ENCODE results near the gene MAF. TPM values are rescaled to one million over a fixed set of nuclear protein-coding genes. Genes with fewer than 3 reads are reported as not detected.

MAF gene
- polyA plus RNA-seq, 3 donors, result 50.0 to 55.7 (median 55.5) TPM

DNA sequence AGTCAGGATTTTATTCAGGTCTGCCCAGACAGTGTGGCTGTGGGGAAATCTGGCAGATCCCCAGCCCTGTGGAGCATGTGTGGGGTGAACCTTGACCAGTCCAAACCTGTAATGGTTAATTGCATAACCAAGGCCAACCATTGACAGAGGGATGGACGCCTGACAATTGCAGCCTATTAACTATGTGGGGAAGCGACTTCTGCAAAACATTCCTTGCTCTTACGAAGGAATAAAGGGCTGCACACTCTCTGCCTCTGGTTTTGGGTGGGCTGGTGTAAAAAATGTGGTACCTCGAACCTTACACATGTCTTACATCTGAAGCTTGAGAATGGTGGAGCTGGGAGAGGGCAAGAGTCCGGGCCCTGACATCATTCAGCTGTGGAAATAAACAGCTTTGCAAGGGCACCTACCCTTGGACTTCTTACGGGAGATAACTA is 35.8 kb downstream of the MAF start:
- DNase-seq (ENCODE audit: extremely low read depth in 1 of 11, low read depth in 9 of 11, low spot score in 4 of 11), result no peak

GRCh38 chr16:79563921-79564320 is 36.6 kb downstream of the MAF start:
- DNase-seq (ENCODE audit: extremely low read depth in 1 of 11, low read depth in 9 of 11, low spot score in 4 of 11), result no peak

- no peak for DNase-seq (ENCODE audit: extremely low read depth in 1 of 11, low read depth in 9 of 11, low spot score in 4 of 11)
Measured at GRCh38 chr16:79562166-79562823, 38.2 kb downstream of the MAF start.

DNA sequence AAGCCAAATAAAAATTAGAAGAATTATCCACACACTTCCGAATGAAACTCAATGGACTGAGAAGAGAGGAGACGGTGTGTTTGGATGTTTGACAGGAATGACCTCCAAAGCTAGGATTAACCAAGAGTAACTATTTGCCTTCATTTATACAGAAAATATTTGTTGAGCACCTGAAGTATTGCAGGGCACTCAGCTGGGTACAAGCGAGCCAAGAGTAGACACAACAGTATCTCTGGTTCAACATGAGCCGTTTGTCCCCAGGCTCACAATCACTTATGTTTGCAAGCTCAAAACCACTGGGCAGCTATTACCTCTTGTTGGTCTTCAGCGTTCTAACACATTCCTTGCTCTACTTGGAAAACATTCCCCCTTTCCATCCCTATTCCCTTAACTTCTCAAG is 38.8 kb downstream of the MAF start:
- DNase-seq (ENCODE audit: extremely low read depth in 1 of 11, low read depth in 9 of 11, low spot score in 4 of 11), result no peak

DNA sequence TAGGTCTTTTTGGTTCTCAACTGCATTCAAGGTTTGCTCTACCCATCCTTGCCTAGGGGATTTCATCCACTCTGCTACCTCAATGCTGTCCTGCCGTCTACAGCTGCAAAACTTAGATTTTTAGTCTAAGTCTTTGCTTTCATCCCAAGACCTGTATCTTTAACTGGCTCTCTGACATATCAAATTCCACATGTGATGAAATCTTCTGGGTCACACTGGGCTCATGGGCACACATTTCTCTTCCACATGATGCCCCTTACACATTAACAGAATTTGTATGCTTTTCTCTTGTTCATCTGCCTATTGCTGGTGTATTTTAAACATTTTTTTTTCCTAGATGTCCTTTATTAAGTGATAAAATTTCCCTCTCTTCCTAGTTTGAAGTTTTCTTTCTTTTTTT is 39.6 kb downstream of the MAF start:
- DNase-seq (ENCODE audit: extremely low read depth in 1 of 11, low read depth in 9 of 11, low spot score in 4 of 11), result no peak

- no peak for DNase-seq (ENCODE audit: extremely low read depth in 1 of 11, low read depth in 9 of 11, low spot score in 4 of 11)
Measured at GRCh38 chr16:79560318-79560717, 40.2 kb downstream of the MAF start.

- DNase-seq (ENCODE audit: extremely low read depth in 1 of 11, low read depth in 9 of 11, low spot score in 4 of 11), result no peak
Measured at GRCh38 chr16:79559532-79559931, 41.0 kb downstream of the MAF start.

DNA sequence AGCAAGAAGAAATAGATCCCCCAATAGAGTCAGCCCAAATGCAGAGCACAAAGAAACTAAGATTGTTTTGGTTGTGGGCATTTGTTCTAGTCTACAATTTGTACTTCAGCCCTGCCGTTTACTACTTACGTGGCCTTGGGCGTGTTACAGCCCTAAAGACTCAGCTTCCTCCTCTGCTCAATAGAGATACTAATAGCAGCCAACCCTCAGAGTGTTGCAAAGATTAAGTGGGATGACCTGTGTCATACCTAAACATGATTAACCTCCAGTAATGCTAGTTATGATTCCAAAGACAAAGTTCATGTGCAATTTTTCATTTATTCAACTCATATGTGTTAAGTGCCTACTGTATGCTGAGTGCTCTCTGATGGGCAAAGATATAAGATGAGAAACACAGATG is 43.1 kb downstream of the MAF start:
- no peak for DNase-seq (ENCODE audit: extremely low read depth in 1 of 11, low read depth in 9 of 11, low spot score in 4 of 11)

DNA sequence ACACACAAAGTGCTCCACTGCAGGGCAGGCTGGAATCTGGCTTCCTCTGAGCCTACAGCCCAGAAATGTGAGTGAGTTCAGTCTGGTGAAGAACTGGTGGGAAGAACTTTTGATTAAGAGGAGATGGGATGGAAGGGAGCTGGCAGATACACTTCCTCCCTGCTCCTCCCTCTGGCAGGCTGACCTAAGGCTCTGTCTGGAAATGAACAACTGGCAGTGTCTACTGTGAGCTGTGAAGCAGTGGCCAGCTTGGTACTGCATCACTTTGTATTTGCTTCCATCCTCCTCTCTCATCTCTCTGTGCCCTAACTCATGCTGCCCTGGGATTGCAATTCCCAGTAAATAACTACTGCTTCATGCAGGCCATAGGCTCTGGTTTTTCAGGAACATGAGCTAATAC is 45.6 kb downstream of the MAF start:
- DNase-seq (ENCODE audit: extremely low read depth in 1 of 11, low read depth in 9 of 11, low spot score in 4 of 11), result no peak

DNA sequence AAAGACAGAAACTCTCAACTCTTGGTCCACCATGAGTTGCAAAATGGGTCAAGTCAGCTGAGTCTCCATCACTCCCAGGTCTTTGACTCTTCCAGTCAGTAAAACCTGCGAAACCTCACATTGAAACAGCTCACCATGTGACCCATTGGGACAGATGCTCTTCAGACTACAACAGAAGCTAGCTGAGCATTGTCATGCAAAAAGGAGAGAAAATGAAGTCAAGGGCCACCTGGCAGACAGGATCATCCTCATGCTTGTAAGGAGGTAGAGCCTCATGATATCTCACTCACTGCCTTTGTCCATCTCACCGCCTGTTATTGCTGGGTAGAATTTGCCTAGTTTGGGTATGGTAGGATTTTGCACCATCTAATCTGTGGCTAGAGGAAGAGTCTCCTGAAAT is 50.2 kb downstream of the MAF start:
- DNase-seq (ENCODE audit: extremely low read depth in 1 of 11, low read depth in 9 of 11, low spot score in 4 of 11), result no peak

GRCh38 chr16:79547085-79547484 is 53.5 kb downstream of the MAF start:
- no peak for DNase-seq (ENCODE audit: extremely low read depth in 1 of 11, low read depth in 9 of 11, low spot score in 4 of 11)
